Nephron (organoid): Measurements from ENCODE around the gene REPS2.
A peak's percentile ranks its signal among the peaks of the same experiment; 100 is the strongest.

ENCODE experiments used
- H3K27ac Mint-ChIP-seq, 3 experiments: 2 replicates each; pipeline ENCODE4 v1.8.0; 2020; ENCODE audit warnings: mixed read lengths in 3 of 3, mild to moderate bottlenecking in 2 of 3, moderate library complexity in 1 of 3
- H3K27me3 Mint-ChIP-seq: 2 replicates; pipeline ENCODE4 v1.8.0; 2021; ENCODE audit warnings: low read depth, mild to moderate bottlenecking, moderate library complexity, mixed read lengths
- H3K36me3 Mint-ChIP-seq: 2 replicates; pipeline ENCODE4 v1.8.0; 2020; ENCODE audit warnings: low read depth, mixed read lengths
- H3K4me1 Mint-ChIP-seq: 2 replicates; pipeline ENCODE4 v1.8.0; 2020; ENCODE audit warnings: mixed read lengths
- H3K4me3 Mint-ChIP-seq, 3 experiments: 2 replicates each; pipeline ENCODE4 v1.8.0; 2020; ENCODE audit warnings: mild to moderate bottlenecking in 3 of 3, mixed read lengths in 3 of 3, moderate library complexity in 2 of 3
- H3K9me3 Mint-ChIP-seq: 2 replicates; pipeline ENCODE4 v1.8.0; 2020; ENCODE audit warnings: mixed read lengths
- TF ChIP-seq, protein P1 (sequence below), 3 experiments: fragments of 200-600 bp; sonication (generic); IDR thresholded peaks; one replicate each; pipeline ENCODE4 v1.5.0; 2021; ENCODE audit warnings: antibody characterized with exemption in 3 of 3; ENCODE audit not compliant: unreplicated experiment in 3 of 3

The REPS2 gene

GRCh38 chrX:16930392-16930791 lies 16.1 kb upstream of the REPS2 start:
- Mint-ChIP-seq H3K9me3 (peaks cover 2% of the 10 kb centered on the region), H3K27me3 (no peaks in the 10 kb centered on the region), H3K4me3 (no peak overlapping the region), H3K4me1 (peaks cover 49% of the 10 kb centered on the region), H3K36me3 (no peaks in the 10 kb centered on the region), H3K27ac (peak overlapping the region; percentile 34 to 50 (median 43))
- TF ChIP-seq, protein P1, sequence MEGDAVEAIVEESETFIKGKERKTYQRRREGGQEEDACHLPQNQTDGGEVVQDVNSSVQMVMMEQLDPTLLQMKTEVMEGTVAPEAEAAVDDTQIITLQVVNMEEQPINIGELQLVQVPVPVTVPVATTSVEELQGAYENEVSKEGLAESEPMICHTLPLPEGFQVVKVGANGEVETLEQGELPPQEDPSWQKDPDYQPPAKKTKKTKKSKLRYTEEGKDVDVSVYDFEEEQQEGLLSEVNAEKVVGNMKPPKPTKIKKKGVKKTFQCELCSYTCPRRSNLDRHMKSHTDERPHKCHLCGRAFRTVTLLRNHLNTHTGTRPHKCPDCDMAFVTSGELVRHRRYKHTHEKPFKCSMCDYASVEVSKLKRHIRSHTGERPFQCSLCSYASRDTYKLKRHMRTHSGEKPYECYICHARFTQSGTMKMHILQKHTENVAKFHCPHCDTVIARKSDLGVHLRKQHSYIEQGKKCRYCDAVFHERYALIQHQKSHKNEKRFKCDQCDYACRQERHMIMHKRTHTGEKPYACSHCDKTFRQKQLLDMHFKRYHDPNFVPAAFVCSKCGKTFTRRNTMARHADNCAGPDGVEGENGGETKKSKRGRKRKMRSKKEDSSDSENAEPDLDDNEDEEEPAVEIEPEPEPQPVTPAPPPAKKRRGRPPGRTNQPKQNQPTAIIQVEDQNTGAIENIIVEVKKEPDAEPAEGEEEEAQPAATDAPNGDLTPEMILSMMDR (IDR thresholded peaks at IDR 0.05; ENCODE audit: unreplicated experiment in 3 of 3): no peak

DNA sequence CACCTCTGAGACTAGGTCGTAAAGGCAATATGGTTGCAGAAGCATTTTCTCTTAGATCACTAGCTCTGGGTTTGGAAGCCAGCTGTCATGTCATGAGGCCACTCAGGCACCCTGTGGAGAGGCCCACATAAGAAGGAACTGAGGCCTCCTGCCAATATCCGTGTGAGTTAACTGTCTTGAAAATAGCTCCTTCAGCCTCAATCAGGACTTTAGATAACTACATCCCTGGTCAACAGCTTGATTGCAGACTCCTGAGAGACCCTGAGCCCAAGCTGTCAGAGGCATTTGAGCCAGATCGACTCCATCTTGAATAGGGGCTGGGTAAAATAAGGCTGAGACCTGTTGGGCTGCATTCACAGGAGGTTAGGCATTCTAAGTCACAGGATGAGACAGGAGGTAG lies 15.1 kb upstream of the REPS2 start:
- H3K4me1 Mint-ChIP-seq: peaks cover 49% of the 10 kb centered on the region
- peaks cover 2% of the 10 kb centered on the region for H3K27me3 Mint-ChIP-seq
- H3K36me3 Mint-ChIP-seq: no peaks in the 10 kb centered on the region

DNA sequence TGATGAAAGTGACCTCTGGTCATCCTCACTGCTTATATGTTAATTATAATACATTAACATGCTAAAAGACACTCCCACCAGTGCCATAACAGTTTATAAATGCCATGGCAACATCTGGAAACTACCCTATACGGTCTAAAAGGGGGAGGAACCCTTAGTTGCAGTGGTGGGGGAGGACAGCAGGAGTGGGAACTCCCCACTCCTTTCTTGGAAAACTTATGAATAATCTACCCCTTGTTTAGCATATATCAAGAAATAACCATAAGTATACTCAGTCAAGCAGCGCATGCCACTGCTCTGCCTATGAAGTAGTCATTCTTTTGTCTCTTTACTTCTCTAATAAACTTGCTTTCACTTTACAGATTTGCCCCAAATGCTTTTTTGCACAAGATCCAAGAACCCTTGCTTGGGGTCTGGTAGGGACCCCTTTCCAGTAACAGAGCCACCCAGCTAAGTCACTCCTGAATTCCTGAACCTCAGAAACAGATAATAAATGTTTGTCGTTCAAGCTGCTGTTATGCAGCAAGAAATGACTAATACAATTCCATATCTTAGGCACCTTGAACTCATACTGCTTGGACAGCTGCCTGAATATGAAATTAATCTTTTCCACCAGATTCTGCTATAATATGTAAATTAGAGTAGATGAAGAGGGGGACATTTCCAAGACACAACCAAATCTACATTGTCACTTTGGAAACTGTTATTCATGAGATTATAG lies 14.4 kb upstream of the REPS2 start:
- TF ChIP-seq, protein P1 (IDR thresholded peaks at IDR 0.05; ENCODE audit: unreplicated experiment in 3 of 3): no peak
- Mint-ChIP-seq H3K27ac (peak overlapping the region in 2 of 3 experiments; percentile 43 to 45), H3K4me3 (no peak overlapping the region), H3K4me1 (peaks cover 49% of the 10 kb centered on the region), H3K9me3 (peaks cover 3% of the 10 kb centered on the region), H3K36me3 (no peaks in the 10 kb centered on the region), H3K27me3 (peaks cover 7% of the 10 kb centered on the region)

More for the DNA sequence above, 15.1 kb upstream of the REPS2 start:
- TF ChIP-seq, protein P1 (IDR thresholded peaks at IDR 0.05; ENCODE audit: unreplicated experiment in 3 of 3): no peak
- Mint-ChIP-seq H3K4me3 (no peak overlapping the region), H3K27ac (peak overlapping the region; percentile 43 to 76 (median 54)), H3K9me3 (no peaks in the 10 kb centered on the region)

GRCh38 chrX:16934185-16934584 lies 12.3 kb upstream of the REPS2 start:
- no peaks in the 10 kb centered on the region for H3K36me3 Mint-ChIP-seq
- H3K9me3 Mint-ChIP-seq: peaks cover 3% of the 10 kb centered on the region
- H3K27ac Mint-ChIP-seq: peak overlapping the region in 2 of 3 experiments; percentile 40 to 66
- H3K4me1 Mint-ChIP-seq: peaks cover 49% of the 10 kb centered on the region
- TF ChIP-seq, protein P1 (IDR thresholded peaks at IDR 0.05; ENCODE audit: unreplicated experiment in 3 of 3): no peak
- H3K4me3 Mint-ChIP-seq: no peak overlapping the region
- H3K27me3 Mint-ChIP-seq: peaks cover 7% of the 10 kb centered on the region

DNA sequence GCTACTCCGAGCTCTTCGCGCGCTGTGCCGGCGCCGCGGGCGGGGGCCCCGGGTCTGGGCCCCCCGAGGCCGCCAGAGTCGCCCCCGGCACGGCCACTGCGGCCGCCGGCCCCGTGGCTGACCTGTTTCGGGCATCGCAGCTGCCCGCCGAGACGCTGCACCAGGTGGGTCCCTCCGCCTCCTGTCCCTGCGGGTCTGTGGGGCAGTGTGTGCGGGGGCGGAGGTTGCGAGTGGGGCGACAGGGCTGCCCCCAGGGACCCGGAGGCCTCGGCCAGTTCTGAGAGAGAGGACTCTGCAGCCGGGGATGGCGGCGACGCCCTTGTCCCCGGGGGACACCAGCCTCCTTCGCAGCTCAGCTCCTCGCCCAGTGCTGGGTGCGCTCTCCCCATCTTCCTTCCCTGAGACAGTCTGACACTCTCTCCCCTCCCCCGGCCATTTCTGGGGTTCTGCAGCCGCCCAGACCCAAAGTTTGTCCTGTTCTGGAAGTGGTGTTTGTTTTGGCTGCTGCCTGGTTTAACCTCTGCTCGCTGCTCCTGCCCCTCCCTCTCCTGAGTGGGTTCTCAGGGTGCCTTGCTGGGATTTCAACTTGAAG lies 609 bp downstream of the REPS2 start:
- Mint-ChIP-seq H3K36me3 (no peaks in the 10 kb centered on the region), H3K27ac (peak overlapping the region in 2 of 3 experiments; percentile 77 to 85), H3K4me1 (peaks cover 16% of the 10 kb centered on the region), H3K9me3 (peaks cover 13% of the 10 kb centered on the region), H3K4me3 (peak overlapping the region; percentile 97 to 100 (median 98)), H3K27me3 (peaks cover 4% of the 10 kb centered on the region)
- TF ChIP-seq, protein P1 (IDR thresholded peaks at IDR 0.05; ENCODE audit: unreplicated experiment in 3 of 3): no peak
